ENCODE measurements around the gene GEMIN4. TPM values are rescaled to one million over a fixed set of nuclear protein-coding genes. Genes with fewer than 3 reads are reported as not detected.

The GEMIN4 gene
- total and polyA plus RNA-seq, 2 experiments from 2014 or later = 23.7 to 24.8 TPM

DNA sequence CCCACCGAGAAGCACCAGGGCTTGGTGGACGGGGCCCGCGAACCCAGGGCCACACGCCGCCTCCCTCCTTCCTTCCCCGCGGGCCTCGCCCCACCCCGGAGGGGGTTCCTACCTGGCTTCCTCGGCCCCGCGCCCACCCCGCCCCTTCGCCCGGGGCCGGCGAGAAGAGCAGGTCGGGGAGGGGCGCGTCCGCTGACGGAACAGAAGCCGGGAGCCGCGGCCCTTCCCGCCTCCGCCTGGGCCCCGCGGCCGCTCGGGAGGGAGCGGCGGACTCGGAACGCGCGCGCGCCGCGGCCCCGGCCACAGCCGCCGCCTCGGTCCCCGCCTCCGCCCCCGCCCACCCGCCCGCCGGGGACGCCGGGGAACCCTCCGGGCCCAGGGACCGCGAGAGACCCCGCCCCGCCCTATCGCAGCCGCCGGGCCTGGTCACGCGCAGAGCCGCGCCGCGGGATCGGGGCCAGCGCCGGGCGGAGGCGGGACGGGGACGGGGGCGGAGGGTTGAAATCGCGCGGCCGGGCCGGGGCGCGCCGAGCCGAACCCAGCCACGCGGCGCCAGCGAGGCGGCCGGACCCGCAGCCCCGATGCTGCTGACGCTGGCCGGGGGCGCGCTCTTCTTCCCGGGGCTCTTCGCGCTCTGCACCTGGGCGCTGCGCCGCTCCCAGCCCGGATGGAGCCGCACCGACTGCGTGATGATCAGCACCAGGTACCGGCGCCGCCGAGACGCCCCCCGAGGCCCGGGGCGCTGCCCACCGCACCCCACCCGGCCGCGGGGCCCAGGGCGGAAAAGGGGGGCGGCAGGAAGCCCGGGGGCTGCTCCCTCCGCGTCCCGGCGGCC lies 19.8 kb downstream of the GEMIN4 start, which contains the start of gene TLCD3A:
Gene TLCD3A, plus strand, starts transcription at position 530 of the 835 bp plus-strand sequence. Its CDS starts 52 bp downstream, at position 582.
- peak; percentile 77 to 81 for DNase-seq (ENCODE audit: low read depth in 1 of 2, low spot score in 1 of 2)
- TF ChIP-seq, protein P1, sequence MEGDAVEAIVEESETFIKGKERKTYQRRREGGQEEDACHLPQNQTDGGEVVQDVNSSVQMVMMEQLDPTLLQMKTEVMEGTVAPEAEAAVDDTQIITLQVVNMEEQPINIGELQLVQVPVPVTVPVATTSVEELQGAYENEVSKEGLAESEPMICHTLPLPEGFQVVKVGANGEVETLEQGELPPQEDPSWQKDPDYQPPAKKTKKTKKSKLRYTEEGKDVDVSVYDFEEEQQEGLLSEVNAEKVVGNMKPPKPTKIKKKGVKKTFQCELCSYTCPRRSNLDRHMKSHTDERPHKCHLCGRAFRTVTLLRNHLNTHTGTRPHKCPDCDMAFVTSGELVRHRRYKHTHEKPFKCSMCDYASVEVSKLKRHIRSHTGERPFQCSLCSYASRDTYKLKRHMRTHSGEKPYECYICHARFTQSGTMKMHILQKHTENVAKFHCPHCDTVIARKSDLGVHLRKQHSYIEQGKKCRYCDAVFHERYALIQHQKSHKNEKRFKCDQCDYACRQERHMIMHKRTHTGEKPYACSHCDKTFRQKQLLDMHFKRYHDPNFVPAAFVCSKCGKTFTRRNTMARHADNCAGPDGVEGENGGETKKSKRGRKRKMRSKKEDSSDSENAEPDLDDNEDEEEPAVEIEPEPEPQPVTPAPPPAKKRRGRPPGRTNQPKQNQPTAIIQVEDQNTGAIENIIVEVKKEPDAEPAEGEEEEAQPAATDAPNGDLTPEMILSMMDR (IDR thresholded peaks at IDR 0.05; ENCODE audit: low read depth, low read length) = no peak
- Histone ChIP-seq H3K36me3 (no peaks in the 10 kb centered on the region), H3K9me3 (ENCODE audit: low read depth) (no peaks in the 10 kb centered on the region), H3K27ac (peak within 1 kb of the TSS; percentile 81), H3K4me3 (peak within 1 kb of the TSS; percentile 96), H3K4me1 (ENCODE audit: low read depth) (peaks cover 8% of the 10 kb centered on the region), H3K27me3 (no peaks in the 10 kb centered on the region)

DNA sequence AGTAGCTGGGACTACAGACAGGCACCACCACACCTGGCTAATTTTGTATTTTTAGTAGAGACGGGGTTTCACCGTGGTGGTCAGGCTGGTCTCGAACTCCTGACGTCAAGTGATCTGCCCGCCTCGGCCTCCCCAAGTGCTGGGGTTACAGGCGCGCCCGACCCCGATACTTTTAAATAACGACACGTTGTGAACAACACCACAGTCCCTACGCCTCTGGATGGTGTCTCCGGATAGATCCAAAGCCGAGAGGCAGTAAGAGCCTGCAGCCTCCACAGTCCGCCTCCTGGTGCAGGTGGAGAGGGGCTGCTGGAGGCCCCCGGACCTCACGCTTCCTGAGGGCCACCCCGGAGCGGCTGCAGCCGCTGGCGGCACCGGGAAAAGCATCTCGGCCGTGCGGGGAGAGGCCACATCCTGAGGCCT lies 20.4 kb downstream of the GEMIN4 start:
- Histone ChIP-seq H3K27me3 (no peaks in the 10 kb centered on the region), H3K4me3 (peak overlapping the region; percentile 96), H3K36me3 (no peaks in the 10 kb centered on the region), H3K27ac (peak overlapping the region; percentile 57), H3K4me1 (ENCODE audit: low read depth) (peaks cover 8% of the 10 kb centered on the region), H3K9me3 (ENCODE audit: low read depth) (no peaks in the 10 kb centered on the region)
- TF ChIP-seq, protein P1 (IDR thresholded peaks at IDR 0.05; ENCODE audit: low read depth, low read length) = no peak
- peak in 1 of 2 donors; percentile 23 for DNase-seq (ENCODE audit: low read depth in 1 of 2, low spot score in 1 of 2)

DNA sequence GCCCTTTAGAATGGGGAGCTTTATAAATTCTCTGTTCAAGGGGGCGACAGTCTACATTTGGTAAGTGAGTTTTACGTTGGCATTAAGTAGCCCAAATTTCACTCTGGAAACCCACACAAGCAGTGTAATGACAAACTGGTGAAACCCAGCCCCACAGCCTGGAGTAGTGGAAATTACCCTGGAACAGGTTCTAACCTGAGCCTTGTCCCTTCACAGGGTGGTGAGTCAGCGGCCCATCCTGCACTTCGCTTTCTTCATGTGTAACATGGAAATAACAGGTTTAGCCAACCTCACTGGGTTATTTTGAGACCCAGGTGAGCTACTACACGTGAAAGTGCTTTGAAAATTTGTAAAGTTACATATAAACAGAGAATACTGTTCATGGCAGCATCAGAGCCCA lies 23.2 kb downstream of the GEMIN4 start:
- Histone ChIP-seq H3K27me3 (no peaks in the 10 kb centered on the region), H3K4me1 (ENCODE audit: low read depth) (peaks cover 6% of the 10 kb centered on the region), H3K36me3 (no peaks in the 10 kb centered on the region), H3K27ac (no peak overlapping the region), H3K9me3 (ENCODE audit: low read depth) (no peaks in the 10 kb centered on the region), H3K4me3 (no peak overlapping the region)
- DNase-seq (ENCODE audit: low read depth in 1 of 2, low spot score in 1 of 2) = no peak
- TF ChIP-seq, protein P1 (IDR thresholded peaks at IDR 0.05; ENCODE audit: low read depth, low read length) = no peak

DNA sequence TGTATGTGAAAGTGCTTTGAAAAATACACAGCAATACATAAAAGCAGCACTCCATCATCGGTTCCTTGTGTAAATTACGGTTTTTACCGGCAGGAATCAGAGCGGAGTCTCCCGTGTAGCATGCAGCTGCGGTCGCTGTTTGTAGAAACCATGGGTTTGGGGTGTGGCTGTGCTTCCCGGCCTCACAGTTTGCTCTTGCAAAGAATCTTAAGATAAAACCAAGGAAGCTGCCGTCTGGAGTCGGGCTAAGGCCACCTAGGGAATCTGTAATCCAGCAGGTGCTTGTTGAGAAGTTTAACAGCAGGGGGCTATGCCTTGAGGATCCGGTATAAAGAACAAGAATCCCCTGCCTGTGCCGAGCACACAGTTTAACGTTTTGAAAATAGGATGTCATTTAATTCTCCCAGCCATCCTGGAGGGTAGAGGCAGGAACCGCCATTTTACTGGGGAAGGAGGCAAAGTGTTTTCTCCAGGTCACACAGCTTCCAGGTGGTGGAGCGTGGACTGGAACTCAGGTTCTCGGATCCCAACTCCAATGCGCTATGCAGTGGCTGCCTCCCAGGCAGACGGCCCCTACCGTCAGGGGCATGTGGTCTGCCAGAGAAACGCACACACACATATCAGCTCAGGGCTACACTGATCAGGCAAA lies 25.7 kb downstream of the GEMIN4 start:
- Histone ChIP-seq H3K27me3 (no peaks in the 10 kb centered on the region), H3K36me3 (no peaks in the 10 kb centered on the region), H3K4me3 (no peak overlapping the region), H3K9me3 (ENCODE audit: low read depth) (no peaks in the 10 kb centered on the region), H3K4me1 (ENCODE audit: low read depth) (no peaks in the 10 kb centered on the region), H3K27ac (no peak overlapping the region)
- TF ChIP-seq, protein P1 (IDR thresholded peaks at IDR 0.05; ENCODE audit: low read depth, low read length) = no peak
- no peak for DNase-seq (ENCODE audit: low read depth in 1 of 2, low spot score in 1 of 2)

DNA sequence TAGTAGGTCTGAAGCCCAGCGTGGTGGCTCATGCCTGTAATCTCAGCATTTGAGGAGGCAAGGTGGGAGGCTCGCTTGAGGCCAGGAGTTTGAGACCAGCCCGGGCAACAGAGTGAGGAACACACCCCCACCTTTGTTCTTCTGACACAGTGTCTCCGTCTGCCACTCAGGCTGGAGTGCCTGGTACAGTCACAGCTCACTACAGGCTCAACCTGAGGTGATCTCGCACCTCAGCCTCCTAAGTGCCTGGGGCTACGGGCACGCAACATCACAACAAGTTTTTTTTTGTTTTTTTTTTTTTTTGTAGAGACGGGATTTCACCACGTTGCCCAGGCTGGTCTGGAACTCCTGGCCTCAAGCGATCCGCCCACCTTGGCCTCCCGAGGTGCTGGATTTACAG lies 26.3 kb downstream of the GEMIN4 start:
- no peak for DNase-seq (ENCODE audit: low read depth in 1 of 2, low spot score in 1 of 2)
- Histone ChIP-seq H3K27ac (no peak overlapping the region), H3K27me3 (no peaks in the 10 kb centered on the region), H3K36me3 (no peaks in the 10 kb centered on the region), H3K9me3 (ENCODE audit: low read depth) (no peaks in the 10 kb centered on the region), H3K4me3 (no peak overlapping the region), H3K4me1 (ENCODE audit: low read depth) (no peaks in the 10 kb centered on the region)
- TF ChIP-seq, protein P1 (IDR thresholded peaks at IDR 0.05; ENCODE audit: low read depth, low read length) = no peak

Data from cardiac muscle cell (in vitro differentiated cells and primary cell).